Psoas muscle (tissue), 8 donors: ENCODE data around the gene PDE11A. TPM values are rescaled to one million over a fixed set of nuclear protein-coding genes. Genes with fewer than 3 reads are reported as not detected.

Experiments
- ATAC-seq, 4 donors: fragments of 200-7000 bp; cut with Tn5 transposase; one replicate each; pipeline ENCODE4 v1.9.1; 2020; ENCODE audit warnings: moderate library complexity in 3 of 4, mild to moderate bottlenecking in 2 of 4
- DNase-seq, 2 donors: peaks; one replicate each; pipeline ENCODE4 v3.0.0-alpha.2; 2020
- H3K27ac ChIP-seq: fragments of 200-600 bp; one replicate; pipeline ENCODE4 v1.8.0; 2022
- H3K27me3 ChIP-seq, 3 donors: fragments of 200-600 bp in 1 of 3; one replicate each; pipeline versions ENCODE4 v1.6.1 to v1.8.0; 2013 to 2022; ENCODE audit warnings: low read length in 2 of 3, mild to moderate bottlenecking in 2 of 3, moderate library complexity in 1 of 3; ENCODE audit not compliant: insufficient read depth in 3 of 3
- H3K36me3 ChIP-seq, 2 donors: fragments of 200-600 bp in 1 of 2; one replicate each; pipeline versions ENCODE4 v1.6.1 to v1.8.0; 2013 to 2022; ENCODE audit warnings: low read depth in 1 of 2, mild to moderate bottlenecking in 1 of 2, moderate library complexity in 1 of 2; ENCODE audit not compliant: insufficient read depth in 1 of 2
- H3K4me1 ChIP-seq: fragments of 200-600 bp; one replicate; pipeline ENCODE4 v1.8.0; 2022
- H3K4me3 ChIP-seq: fragments of 200-600 bp; one replicate; pipeline ENCODE4 v1.8.0; 2022; ENCODE audit warnings: mild to moderate bottlenecking
- H3K9me3 ChIP-seq: fragments of 200-600 bp; one replicate; pipeline ENCODE4 v1.8.0; 2022
- CTCF ChIP-seq: fragments of 200-600 bp; IDR thresholded peaks from one replicate; pipeline ENCODE4 v1.8.0; 2022; ENCODE audit warnings: antibody characterized with exemption
- WGBS, 3 donors: extraction: QIAGEN DNeasy Blood & Tissue Kit; methylation state at CpG; one replicate each; pipeline versions ENCODE4 v1.1.6 to v1.1.7; 2013; 5-methylcytosine and 5-hydroxymethylcytosine counted together
- intact Hi-C, 2 donors: fragments of 100-400 bp; cut with DNase I; formaldehyde crosslinking; loops; one replicate each; pipeline versions ENCODE4 v1.11.0 to v1.14.2; 2022
- polyA plus RNA-seq, 3 donors: library from polyadenylated mRNA; stranded (reverse); fragments of 200-250 nt; gene quantifications; one replicate each; pipeline ENCODE4 v1.2.3, GENCODE V29; 2013
- total RNA-seq, 4 donors: library from RNA; stranded (reverse); fragmentation: NEBNext Ultra II Directional in 2 of 4; extraction: Animal tissue kit (Norgen Biotek cat#: 25700) in 2 of 4; gene quantifications; one replicate each; pipeline versions ENCODE4 v1.2.1 to v1.2.4, GENCODE V29; 2021 to 2023
- donor health status: healthy with polysubstance abuse.
- donor health status: DM: no; HTN: no; CAD: no; lungs with moderate emphysema.
- donor health status: Bipolar disorder and iron deficiency.
- donor health status: healthy.
- donor health status: DM: yes; HTN: yes; CAD: no.
- donor health status: DM: no; HTN: no; CAD: no.
- donor health status: DM: no; HTN: no; CAD: no.
- donor health status: DM: yes; HTN: yes; CAD: no.

The PDE11A gene
- total and polyA plus RNA-seq, 7 donors = 0.35 to 39.7 (median 2.3) TPM

- 60 to 66% (median 61%) methylated on average over 2 of the region's 2 CpGs for whole genome bisulfite sequencing, 3 donors
- TF ChIP-seq CTCF = no peak
- H3K9me3 ChIP-seq = peaks cover 7% of the 10 kb centered on the region
- no peaks in the 10 kb centered on the region for H3K36me3 ChIP-seq
- no peak for DNase-seq
- peak overlapping the region; percentile 65 for H3K27ac ChIP-seq
- peaks cover 37% of the 10 kb centered on the region for H3K4me1 ChIP-seq
- H3K27me3 ChIP-seq = no peaks in the 10 kb centered on the region
- no peak overlapping the region for H3K4me3 ChIP-seq
- peak in 3 of 4 donors; percentile 54 to 72 (median 63) for ATAC-seq
- intact Hi-C loops = loop anchor here in 1 of 2 donors (5.0 kb wide), 1 partner anchor 84 kb away; no protein-coding TSS in a partner anchor
Observed at GRCh38 chr2:177881008-177881747, 191.4 kb downstream of the PDE11A start.

- Histone ChIP-seq H3K9me3 (peaks cover 7% of the 10 kb centered on the region), H3K4me1 (peaks cover 28% of the 10 kb centered on the region), H3K27ac (no peak overlapping the region), H3K36me3 (no peaks in the 10 kb centered on the region), H3K4me3 (no peak overlapping the region), H3K27me3 (no peaks in the 10 kb centered on the region)
- TF ChIP-seq CTCF = no peak
- ATAC-seq (peak in 1 of 4 donors; percentile 22), DNase-seq (no peak)
- intact Hi-C loops = loop anchor here in 1 of 2 donors (5.0 kb wide), 1 partner anchor 83 kb away; no protein-coding TSS in a partner anchor
- 77 to 82% (median 77%) methylated on average over 2 of the region's 2 CpGs for WGBS, 3 donors
Observed at GRCh38 chr2:177880285-177880684, 192.3 kb downstream of the PDE11A start.

- Histone ChIP-seq H3K36me3 (no peaks in the 10 kb centered on the region), H3K27me3 (no peaks in the 10 kb centered on the region), H3K27ac (no peak overlapping the region), H3K9me3 (peaks cover 7% of the 10 kb centered on the region), H3K4me3 (no peak overlapping the region), H3K4me1 (peaks cover 15% of the 10 kb centered on the region)
- ATAC-seq = no peak
- 92 to 95% (median 94%) methylated on average over 8 of the region's 8 CpGs for WGBS, 3 donors
- intact Hi-C loops = no loop called here
- no peak for DNase-seq
- no peak for TF ChIP-seq CTCF
Observed at GRCh38 chr2:177876950-177877349, 195.6 kb downstream of the PDE11A start.

- Histone ChIP-seq H3K27me3 (no peaks in the 10 kb centered on the region), H3K27ac (no peak overlapping the region), H3K9me3 (no peaks in the 10 kb centered on the region), H3K36me3 (no peaks in the 10 kb centered on the region), H3K4me3 (no peak overlapping the region), H3K4me1 (peaks cover 13% of the 10 kb centered on the region)
- intact Hi-C loops = no loop called here
- 27 to 64% (median 45%) methylated on average over 4 of the region's 4 CpGs for WGBS, 3 donors
- no peak for DNase-seq
- no peak for TF ChIP-seq CTCF
- ATAC-seq = no peak
Observed at GRCh38 chr2:177874686-177875085, 197.9 kb downstream of the PDE11A start.

GRCh38 chr2:177873915-177874314, 198.7 kb downstream of the PDE11A start:
- Histone ChIP-seq H3K9me3 (no peaks in the 10 kb centered on the region), H3K4me3 (no peak overlapping the region), H3K36me3 (no peaks in the 10 kb centered on the region), H3K27ac (no peak overlapping the region), H3K4me1 (peaks cover 16% of the 10 kb centered on the region), H3K27me3 (no peaks in the 10 kb centered on the region)
- DNase-seq = no peak
- no peak for ATAC-seq
- WGBS, 3 donors = 86 to 94% (median 91%) methylated on average over 1 of the region's 1 CpG
- intact Hi-C loops = no loop called here
- TF ChIP-seq CTCF = no peak
